Femur (tissue), 1 donor: ENCODE measurements around the gene COL13A1.

Source experiments
- DNase-seq: peaks from one replicate; pipeline ENCODE4 v3.0.0-alpha.2; 2017

COL13A1 gene

DNA sequence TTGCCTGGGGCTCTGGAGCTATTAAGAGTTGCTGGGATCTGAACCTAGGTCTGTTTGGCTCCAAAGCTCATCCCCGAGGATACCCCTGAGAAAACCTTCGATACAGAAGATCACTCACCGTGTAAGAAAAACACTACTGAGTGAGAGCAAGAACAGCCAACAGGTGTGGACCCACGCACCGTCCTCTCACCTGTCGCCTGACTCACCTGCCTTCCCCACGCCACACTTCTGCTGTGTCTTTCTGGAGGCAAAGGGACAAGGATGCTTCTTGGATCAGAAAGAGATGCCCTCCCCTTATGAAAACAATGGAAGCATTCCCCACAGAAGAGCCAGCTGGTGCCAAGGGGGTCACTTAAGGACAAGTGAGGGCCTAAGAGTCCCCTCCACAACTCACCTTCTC lies 46.7 kb downstream of the COL13A1 start:
- DNase-seq = no peak

DNA sequence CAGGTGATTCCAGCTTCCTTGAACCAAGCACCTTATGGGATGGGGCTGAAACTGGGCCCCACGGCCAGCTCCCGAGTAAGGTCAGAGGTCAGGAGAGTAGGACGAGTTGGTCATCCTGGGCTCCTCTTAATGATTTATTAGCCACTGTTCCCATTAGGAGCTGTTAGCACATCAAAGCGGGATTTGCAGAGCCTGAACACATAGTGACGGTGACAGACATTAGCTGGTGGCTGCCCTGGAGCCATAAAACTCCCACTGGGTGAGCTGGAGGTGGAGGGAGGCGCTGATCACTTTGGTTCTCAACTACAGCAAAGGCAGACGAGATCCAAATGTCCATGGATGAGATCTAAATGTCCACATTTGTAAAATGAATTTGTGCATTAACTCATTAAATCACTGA lies 48.1 kb downstream of the COL13A1 start:
- DNase-seq = no peak

DNA sequence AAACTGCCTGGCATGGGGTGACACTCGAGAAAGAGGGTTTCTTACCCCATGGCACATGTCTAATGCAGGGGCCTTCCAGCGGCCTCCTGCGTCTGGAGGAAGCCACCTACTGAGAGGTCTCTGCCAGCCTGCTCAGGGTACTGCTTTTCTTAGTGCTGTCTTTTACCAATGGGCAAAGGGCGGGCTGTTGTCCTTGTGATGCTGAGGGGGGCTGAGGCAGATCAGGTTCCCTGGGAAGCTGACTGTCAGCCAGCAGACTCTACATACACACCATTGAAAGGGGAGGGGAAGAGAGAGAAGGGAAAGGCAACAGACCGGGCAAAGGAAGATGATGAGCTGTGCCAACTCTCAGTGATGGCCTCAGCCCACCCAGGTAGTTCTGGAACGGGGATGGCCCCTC lies 48.7 kb downstream of the COL13A1 start:
- no peak for DNase-seq

DNA sequence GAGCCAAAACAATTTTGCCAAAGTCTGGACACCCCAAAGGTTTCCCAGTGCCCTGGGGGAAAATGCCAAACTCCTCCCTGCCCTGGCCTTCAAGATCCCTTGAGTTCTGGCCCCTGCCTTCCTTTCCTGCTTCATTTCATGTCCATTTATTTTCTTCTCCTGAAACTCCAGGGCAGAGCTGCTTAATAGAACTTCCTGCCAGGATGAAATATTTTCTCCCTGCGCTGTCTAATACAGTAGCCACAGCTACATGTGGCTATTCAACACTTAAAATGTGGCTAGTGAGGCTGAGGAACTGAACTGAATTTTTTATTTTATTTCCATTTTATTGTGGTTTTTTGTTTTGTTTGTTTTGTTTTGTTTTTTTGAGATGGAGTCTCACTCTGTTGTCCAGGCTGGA lies 49.6 kb downstream of the COL13A1 start:
- DNase-seq = no peak

DNA sequence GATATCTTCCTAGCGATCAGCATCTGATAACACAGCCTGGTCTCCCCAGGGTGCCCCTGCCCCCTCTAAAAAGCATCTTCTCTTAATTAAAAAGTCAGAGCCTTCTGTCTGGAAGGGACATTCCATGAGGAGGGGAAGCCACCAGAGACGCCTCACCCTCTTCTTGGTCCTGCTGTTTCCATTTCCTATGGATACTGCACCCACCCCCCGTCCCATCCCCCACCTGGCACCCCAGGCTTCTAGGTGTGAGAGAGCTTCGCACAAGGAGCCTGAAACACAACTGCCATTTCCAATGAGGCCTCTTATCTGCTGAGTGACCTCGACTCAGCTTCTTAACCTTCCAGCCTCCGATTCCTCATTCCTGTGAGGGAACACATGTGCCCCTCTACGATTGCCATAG lies 51.4 kb downstream of the COL13A1 start:
- no peak for DNase-seq

DNA sequence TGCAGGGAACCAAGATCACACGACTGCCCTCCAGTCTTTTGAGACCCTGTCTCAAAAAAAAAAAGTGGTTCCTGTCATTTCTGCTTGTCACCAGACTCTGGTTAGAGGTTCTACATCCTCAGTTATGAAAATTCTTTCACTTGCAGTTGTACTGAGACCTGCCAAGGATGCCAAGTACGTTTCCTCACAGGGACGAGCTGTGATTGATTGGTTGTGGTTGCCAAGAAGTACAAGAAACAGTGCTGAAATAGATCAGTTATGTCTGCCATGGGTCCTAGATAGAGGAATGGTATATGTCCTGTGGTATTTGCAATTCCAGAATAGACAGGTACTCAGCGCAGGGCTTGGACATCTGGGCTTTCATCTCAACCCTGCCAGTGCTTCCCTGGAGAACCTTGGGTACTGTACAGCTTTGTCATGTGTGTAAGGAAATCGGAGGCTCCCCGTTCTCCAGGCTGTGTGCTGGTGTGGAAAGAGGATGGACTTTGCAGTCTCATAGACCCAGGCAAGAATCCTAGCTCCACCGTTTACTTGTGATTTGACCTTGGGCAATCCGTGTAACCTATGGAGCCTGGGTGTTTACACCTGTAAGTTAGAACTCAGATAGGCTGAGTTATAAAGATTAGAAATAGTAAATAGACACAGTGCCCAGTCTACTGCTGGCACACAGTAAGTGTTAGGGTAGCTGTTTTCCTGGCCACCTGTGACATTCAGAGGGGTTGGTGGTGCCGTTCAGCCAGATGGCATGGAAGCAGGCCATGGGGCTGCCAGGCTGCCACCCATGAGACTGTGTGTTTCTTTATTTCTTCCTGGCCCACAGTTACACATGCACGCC lies 53.0 kb downstream of the COL13A1 start:
- DNase-seq = no peak

DNA sequence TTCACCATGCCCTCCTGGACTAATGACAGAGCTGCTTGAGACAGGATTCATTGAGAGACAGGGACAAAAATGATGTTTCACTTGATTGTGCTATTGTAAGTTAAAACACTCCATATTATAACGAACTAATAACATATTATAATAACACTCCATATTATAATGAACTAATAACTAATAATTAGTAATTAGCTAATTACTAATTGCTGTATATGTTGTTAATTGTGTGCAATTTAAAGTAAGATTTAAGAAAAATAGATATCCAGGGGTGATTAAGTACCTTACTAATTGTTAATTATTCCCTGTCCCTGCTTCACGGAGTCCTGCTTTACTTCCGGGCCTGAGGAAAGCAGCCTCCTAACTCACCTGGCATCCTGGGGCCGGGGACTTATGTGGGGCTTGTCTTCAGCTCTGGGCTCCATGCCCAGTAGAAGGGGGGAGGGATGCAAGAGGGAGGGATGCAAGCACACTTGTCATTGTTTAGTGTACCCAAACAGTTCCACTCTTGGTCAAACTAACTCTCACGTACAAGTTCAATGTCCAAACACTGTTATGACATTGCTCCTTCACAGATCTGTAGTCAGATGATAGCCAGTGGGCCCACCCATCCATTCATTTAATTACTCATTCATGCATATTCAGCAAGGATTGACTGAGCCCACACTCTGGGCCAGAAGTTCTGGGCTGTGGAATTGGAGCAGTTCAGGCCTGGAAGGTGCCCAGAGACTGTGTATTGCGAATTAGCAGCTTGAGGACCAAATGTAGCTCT lies 53.8 kb downstream of the COL13A1 start:
- no peak for DNase-seq

DNA sequence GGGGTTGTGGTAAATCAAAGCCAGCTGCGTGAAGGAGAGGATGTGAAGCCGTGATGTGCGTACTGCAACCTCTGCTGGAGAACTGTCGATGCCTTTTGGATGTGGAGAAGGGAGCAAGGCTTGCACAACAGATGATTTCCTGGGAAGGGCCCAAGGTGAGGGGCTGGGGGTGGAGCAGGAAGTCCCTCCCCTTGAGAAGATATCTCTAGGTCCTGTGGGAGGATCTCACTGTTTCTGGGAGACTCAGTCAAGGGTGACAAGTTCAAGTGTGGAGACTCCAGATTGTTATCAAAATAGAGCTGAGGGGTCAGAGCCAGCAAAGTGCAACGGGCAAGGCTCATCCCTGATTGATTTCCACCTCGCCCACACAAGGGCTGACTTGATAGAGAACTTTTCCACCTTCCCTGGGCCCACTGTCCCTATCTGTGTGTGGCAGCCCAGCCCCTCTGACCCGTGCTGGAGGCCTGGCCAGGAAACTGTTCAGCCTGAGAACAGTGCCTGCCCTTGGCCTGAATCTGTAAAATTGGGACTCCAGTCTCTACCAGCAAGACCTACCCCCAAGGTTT lies 55.0 kb downstream of the COL13A1 start:
- DNase-seq = no peak

DNA sequence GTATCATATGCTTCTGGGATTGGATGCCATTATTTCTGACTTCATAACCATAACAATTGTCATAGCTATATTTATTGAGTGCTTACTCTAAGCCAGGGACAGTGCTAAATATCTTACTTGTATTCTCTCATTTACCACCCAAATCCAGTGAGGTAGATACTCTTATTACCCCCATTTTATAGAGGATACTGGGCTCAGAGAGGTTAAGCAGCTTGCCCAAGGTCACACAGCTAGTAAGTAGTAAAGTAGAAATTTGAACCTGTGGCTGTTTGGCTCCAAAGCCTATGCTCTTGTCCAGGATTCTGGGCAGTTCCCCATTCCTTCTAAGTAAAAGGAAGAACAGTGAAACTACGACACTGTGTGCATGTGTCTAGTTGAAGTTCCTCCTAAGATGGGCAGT lies 56.5 kb downstream of the COL13A1 start:
- DNase-seq = no peak

DNA sequence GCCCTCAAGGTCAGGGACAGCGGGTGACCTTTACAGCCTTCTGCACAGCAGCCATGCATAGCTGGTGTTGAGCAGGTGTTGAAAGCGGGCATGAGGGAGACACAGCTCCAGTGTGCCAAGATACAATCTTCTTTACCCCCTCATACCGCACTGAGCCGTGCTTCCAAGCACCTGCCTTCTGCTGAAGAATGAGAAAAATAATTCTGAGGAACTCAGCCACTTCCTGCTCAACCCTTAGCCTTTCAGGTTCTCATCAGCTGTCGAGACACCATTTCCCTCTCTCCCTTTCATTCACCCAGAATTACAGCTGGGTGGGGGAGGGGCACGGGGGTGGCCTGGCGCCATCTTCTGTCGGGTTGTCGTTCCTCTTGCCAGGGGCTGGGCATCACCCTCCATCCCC lies 58.6 kb downstream of the COL13A1 start:
- no peak for DNase-seq

DNA sequence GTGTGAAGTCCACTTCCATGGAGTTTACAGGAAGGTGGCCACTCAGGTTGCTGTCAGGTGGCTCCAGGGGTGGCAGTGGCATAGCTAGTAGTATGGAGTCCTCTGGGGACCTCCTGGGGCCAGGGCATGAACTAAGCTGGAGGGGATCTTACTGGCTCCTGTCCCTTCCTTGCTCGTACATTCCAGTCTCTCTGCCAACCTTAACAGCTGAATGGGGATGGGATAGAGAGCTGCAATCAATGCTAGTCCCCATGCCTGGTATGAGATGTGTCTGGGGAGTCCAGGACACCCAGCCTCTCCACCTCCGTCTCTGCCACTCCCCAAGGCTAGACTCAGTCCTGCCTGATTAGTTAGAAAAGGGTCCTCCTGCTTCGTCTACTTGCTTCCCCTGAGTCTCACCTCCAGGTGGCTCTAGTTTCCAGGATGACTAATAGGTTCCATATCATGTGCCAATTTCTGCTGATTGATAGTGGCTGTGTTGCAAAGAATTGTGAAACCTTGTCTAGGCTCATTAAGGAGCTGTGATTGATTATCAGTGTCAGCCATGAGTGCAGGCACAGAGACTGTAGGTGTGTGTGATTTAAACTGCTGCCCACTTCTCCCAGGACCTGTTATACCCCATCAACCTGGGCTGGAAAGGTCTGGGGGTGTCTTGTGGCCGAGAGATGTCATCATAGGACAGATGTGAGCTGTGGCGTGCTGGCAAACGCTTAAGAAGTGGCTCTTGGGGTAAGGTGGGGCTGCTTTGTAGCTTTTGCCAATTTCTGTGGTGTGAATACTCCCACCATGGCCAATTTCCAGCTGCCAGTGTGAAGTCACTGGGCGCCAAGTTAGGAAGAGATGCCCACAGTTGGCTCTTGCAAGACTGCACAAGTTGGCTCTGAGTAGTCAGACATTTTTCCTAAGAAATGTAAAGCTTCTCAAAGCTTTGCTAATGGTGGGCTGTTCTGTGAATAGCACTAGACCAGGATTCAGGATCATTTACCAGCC lies 59.8 kb downstream of the COL13A1 start:
- peak; percentile 52 for DNase-seq

DNA sequence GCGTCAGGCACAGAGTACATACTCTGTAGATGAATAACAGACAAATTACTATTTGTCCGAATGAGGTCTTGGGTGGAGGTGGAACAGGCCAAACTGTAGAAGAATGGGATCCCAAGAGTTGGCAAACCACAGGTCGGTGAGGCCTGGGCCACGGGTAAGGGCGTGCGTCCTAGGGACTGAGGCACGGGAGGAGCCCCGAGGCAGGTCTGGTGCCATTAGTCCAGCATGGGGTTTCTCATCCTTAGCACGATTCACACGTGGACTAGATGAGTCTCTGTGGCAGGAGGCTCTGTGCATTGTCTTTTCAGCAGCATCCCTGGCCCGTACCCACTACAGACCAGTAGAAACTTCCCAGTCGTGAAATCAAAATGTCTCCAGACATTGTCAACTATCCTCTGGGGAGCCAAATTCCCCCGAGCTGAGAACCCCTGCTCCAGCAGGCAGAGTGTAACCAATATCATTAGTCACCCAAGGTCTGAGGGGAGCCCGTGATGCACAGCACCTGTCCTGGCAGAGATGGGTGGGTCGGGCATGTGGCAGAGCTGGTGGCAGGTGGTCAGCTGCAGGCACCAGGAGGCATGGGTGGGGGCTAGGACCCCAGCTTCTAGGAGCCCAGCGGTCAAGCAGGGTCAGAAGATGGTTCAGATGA lies 61.3 kb downstream of the COL13A1 start:
- no peak for DNase-seq

DNA sequence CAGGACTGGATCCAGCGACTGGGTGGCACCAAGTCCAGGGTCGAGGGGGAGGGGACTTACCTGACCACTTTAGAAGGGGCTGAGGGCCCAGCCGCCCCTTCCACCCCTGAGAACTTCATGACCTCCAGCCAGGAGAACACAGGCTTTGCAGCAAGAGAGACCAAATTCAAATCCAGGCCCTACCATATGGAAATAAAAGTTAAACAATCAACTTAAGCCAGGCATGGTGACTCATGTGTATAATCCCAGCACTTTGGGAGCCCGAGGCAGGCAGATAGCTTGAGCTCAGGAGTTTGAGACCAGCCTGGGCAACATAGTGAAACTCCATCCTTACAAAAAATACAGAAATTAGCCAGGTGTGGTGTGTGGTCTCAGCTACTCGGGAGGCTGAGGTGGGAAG lies 61.9 kb downstream of the COL13A1 start:
- no peak for DNase-seq

DNA sequence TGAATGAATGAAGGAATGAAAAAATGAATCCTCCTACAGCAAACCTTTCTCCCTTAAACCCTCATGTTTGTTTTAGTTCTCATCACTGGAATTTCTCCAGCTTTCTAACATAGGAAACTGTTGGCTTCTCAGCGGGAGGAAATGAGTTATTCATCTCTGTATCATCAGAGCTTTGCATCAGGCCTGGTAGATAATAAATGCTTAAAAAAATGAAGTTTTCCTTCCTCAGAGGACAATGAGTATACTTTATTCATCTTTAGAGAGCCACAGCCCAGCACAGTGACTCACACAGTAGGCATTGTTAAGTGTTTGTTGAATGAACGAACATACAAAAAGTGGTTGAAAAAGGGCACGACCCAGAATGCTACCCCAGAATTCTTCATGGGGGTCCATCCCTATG lies 62.6 kb downstream of the COL13A1 start:
- DNase-seq = no peak

DNA sequence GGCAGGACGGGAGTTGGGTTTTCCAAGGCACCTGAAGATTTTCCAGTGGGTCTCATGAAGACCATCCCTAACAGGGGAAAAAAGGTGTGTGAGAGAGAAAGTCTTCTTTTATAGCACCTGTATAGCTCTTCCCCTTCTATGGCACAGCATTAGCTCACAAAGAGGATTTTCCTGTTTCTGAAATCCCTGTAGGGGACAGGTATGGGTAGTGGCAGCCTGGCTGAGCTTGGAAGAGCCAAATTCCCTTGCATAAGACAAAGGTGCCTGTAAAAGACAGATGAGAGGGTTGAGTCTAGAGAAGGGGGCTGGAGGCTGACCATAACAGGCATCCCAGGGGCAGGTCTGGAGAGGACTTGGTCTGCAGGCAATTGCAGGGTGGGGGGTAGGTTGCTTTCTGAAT lies 63.7 kb downstream of the COL13A1 start:
- DNase-seq = no peak

DNA sequence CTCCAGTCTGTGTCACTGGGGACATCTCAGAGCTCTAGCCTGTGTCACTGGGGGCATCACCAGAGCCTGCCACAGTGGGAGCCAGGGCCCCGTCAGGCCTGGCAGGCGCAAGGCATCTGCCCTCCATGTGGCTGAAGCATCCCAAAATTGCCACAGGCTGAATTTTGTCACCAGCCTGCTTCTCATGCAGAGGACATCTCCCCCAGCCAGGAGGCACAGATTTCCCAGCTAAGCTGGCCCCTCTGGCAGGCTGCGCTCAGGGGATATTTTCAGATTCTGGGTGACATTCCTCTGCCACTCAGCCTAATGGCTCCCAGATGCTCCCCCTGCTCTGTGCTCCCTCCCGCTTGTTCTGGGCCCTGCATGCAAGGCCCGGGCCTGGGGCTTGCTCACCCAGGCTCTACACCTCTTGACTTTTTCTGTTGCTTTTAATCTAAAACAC lies 64.6 kb downstream of the COL13A1 start:
- peak; percentile 46 for DNase-seq

DNA sequence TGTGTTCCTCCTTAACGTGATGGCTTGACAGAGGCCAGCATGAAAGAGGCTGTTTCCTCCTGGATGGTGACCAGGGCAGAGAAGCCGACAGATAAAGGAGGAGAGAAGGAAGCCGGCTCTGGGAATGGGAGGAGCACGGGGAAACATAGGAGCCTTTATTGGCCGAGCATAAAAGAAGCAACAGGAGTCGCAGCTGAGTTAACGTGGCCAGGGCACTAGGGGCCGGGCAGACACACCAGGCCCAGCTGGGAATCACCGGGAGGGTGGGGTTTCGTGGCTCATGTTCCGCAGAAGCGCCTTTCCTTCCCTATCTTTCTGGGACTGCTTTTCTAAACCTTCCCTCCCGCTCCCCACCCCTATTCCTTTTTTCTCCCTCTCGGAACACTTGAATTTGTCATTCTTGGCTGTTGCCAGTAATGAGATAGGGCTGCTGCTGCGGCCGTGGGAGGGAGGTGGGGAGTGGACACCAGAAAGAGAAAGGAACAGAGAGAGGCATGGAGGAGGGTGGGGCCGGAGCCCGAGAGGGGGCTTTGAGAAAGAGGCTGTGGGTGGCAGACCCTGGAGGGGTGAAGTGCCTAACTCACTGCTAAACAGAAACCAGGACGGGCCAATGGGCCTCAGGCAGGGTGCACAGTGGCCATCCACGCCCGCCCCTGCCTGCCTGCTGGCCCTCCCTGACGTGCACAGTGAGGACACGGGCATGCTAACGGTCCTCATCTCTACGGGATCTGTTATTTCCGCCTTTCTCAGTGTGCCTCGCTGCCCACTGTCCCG lies 65.2 kb downstream of the COL13A1 start:
- DNase-seq = peak; percentile 73

DNA sequence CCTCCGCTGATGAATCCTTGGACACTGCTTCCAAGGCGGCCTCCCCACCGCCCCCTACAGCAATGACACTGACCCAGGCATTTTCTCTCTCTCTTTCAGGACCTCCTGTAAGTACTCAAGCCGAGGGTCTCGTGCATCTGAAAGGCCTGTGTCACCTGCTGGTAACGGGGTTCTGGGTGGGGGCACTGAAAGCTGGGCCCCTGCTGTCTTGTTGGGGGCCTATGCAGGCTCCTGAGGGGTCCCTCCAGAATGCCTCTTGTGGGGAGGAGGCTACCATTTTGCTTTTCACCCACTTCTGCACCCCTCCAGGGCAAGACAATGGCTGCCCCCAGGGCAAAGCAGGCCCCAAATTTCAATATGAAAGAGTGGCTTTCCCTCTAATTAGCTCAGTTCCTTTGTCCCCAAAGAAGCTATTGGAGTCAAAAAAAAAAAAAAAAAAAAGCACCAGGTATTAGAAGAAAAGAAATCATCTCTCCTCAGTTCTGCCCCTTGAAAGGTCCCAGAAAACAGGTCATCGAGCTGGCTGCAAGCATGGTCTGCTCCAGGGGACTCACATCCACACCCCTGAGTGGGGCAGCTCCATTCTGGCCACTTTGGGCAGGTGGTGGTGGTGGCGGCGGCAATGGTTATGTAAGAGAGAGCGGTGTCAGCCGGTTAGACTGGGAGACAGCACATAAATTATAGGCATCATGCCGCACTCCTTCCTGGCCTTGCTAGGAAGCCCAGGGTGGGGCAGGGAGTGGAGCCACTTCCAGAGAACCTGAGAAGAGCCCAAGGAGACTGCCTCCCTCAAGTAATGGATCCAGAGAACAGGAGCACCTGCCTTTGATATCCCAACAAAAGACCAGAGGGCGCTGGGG lies 66.2 kb downstream of the COL13A1 start:
- DNase-seq = no peak

DNA sequence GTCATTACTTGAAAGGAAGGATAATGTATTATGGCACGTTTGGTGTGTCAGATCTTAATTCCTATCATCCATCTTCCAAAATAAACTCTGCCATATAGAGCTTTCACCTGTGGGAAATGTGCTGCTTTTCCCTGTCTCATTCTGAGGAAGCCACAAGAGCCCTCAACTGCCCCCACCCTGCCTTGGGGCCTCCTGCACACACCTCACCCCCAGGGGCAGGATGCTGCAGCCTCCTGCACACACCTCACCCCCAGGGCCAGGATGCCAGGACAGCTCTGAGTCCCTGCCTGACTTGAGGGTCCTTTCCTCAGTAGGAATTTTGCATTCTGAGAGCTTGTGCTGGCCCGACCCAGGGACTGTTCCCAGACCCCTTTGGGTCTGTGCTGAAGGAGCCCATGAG lies 67.1 kb downstream of the COL13A1 start:
- no peak for DNase-seq

DNA sequence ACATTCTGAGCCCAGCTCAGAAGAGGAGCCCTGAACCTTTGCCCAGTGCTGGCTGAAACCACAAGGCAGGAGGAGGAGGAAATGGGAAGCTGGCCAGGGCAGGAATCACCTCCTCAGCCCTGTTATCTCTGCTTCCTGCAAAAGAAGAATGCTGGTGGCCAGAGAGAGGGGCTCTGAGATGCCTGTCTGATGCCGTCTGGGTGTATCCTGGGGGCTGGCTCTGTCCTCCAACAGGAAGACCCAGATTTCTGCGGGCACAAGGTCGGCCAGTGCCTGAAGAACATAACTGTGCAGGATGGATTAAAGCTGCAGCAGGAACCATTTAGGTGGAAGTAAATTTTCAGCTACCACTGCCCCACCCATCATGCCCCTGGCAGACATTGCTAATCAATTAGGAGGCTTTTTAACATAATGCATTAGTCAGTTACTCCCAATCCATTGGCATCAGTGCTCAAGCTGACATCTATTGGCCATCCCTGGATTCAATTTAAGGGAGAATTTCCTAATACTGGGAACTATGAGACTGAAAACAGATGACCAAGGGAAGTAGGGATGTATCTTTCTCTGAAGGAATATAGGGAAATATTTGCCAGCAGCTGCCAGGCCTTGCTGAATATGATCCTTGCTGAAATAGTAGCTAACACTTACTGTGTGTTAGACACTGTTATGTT lies 67.7 kb downstream of the COL13A1 start:
- DNase-seq = no peak
